Mononuclear cell (primary cell): Measurements from ENCODE around the gene PLAU. TPM values are rescaled to one million over a fixed set of nuclear protein-coding genes. Genes with fewer than 3 reads are reported as not detected.
"Not testable (repeated sequence)": the region's sequence is repeated elsewhere in the genome, so short reads cannot be mapped to it uniquely, and the experiment has no call there.

Experiments
- H3K27me3 ChIP-seq: 2 replicates; pipeline ENCODE4 v1.6.0; 2011; ENCODE audit warnings: low read length, control low read depth; ENCODE audit not compliant: insufficient read depth
- H3K4me1 ChIP-seq: 2 replicates; pipeline ENCODE4 v1.5.1; 2011; ENCODE audit warnings: mild to moderate bottlenecking, low read length, control low read depth; ENCODE audit not compliant: insufficient read depth
- H3K4me3 ChIP-seq: 2 replicates; pipeline ENCODE4 v1.5.1; 2011; ENCODE audit warnings: mild to moderate bottlenecking, low read length, moderate library complexity
- H3K9me3 ChIP-seq: 2 replicates; pipeline ENCODE4 v1.5.1; 2011; ENCODE audit warnings: low read depth, mild to moderate bottlenecking, control low read depth, low read length
- total RNA-seq: library from RNA; depleted of rRNA; stranded (reverse); fragments of >200 nt; gene quantifications from one replicate; pipeline ENCODE4 v1.2.3, GENCODE V29; 2012

The PLAU gene
- total RNA-seq, 1 donor: 9.7 TPM

- no peak overlapping the region for H3K4me3 ChIP-seq
These were observed 23.5 kb upstream of the PLAU start for GRCh38 chr10:73887294-73888039.

DNA sequence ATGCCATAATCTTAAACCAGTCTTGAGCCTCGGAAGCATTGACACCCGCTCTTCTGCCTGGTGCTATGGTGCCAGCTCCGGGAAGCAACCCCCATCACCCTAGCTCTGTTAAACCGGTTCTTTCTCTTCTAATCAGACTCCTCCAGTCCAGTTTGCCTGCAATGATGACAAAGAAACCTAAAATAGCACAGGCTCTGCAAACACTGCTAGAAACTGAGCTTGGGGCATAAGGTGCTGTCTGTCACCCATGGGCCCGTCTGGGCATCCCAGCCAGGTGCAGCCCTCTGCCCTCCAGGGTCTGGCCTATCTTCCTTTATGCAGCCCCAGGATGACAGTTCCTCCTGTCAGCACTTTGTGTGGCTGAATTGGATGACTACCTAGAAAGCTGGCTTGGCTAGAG is 22.4 kb upstream of the PLAU start:
- Histone ChIP-seq H3K9me3 (no peaks in the 10 kb centered on the region), H3K4me3 (no peak overlapping the region), H3K4me1 (peaks cover 15% of the 10 kb centered on the region), H3K27me3 (no peaks in the 10 kb centered on the region)

More at GRCh38 chr10:73887294-73888039, 23.5 kb upstream of the PLAU start:
- Histone ChIP-seq H3K9me3 (no peaks in the 10 kb centered on the region), H3K4me1 (peaks cover 15% of the 10 kb centered on the region), H3K27me3 (no peaks in the 10 kb centered on the region)

DNA sequence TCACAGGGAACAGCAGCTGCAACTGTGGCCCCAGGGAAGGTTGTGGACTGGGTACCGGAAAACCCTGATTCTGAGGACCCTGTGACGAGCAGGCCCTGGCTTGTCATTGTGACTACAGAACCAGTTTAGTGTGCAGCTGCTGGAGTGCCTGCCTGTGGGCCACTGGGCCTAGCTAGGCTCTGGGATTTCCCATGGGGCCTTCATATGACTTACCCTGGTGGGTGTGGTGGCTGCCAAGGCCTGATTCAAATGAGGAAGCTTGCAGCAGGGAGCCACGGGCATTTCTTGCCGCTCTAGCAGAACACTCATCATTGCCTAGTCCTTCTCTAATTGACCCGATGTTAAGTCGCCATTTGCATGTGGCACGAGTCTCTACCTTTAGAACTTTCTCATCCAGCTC is 21.9 kb upstream of the PLAU start:
- Histone ChIP-seq H3K4me1 (peaks cover 15% of the 10 kb centered on the region), H3K9me3 (no peaks in the 10 kb centered on the region), H3K4me3 (no peak overlapping the region), H3K27me3 (no peaks in the 10 kb centered on the region)

DNA sequence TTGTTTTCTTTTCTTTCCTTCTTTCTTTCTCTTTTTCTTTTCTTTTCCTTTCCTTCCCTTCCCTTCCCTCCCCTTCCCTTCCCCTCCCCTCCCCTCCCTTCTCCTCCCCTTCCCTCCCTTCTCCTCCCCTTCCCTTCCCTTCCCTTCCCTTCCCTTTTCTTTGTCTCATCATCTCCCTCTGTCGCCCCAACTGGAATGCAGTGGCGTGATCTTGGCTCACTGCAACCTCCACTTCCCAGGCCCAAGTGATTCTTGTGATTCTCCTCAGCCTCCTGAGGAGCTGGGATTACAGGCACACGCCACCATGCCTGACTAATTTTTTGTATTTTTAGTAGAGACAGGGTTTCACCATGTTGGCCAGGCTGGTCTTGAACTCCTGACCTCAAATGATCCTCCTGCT is 21.5 kb upstream of the PLAU start:
- H3K27me3 ChIP-seq, H3K9me3 ChIP-seq, H3K4me3 ChIP-seq: not testable (repeated sequence)
- H3K4me1 ChIP-seq: peaks cover 15% of the 10 kb centered on the region

GRCh38 chr10:73890261-73890660 is 20.7 kb upstream of the PLAU start:
- H3K4me1 ChIP-seq: peaks cover 15% of the 10 kb centered on the region
- H3K27me3 ChIP-seq: no peaks in the 10 kb centered on the region
- no peak overlapping the region for H3K4me3 ChIP-seq
- H3K9me3 ChIP-seq: no peaks in the 10 kb centered on the region

- not testable (repeated sequence) for H3K4me3 ChIP-seq
These were observed 20.1 kb upstream of the PLAU start for GRCh38 chr10:73890830-73891229.

DNA sequence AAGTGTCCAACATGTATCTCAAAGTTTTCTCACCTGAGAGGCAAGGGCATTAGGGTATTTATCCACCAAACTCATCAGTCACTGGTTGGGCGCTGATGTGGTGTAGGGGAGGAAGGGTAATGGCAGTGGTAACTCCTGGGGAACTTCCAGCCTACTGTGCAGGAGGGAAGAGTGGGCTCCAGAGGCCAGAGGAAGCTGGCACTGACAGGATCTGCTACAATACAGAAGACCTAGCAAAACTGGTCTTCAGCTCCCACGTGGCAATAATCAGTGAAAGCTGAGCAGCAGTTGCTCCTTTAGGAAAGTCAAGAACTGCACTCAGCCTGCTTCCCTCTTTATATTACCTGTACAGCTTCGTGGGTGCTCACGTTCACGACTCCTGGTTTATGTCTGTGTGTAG is 19.4 kb upstream of the PLAU start:
- no peaks in the 10 kb centered on the region for H3K9me3 ChIP-seq
- H3K4me3 ChIP-seq: no peak overlapping the region

More at GRCh38 chr10:73890830-73891229, 20.1 kb upstream of the PLAU start:
- H3K9me3 ChIP-seq, H3K27me3 ChIP-seq: not testable (repeated sequence)
- peaks cover 14% of the 10 kb centered on the region for H3K4me1 ChIP-seq

GRCh38 chr10:73892310-73893030 is 18.5 kb upstream of the PLAU start:
- no peaks in the 10 kb centered on the region for H3K27me3 ChIP-seq

More for the DNA sequence above, 19.4 kb upstream of the PLAU start:
- Histone ChIP-seq H3K4me1 (peaks cover 8% of the 10 kb centered on the region), H3K27me3 (no peaks in the 10 kb centered on the region)

GRCh38 chr10:73893426-73893825 is 17.5 kb upstream of the PLAU start:
- H3K4me3 ChIP-seq: no peak overlapping the region
- H3K27me3 ChIP-seq: no peaks in the 10 kb centered on the region
- no peaks in the 10 kb centered on the region for H3K9me3 ChIP-seq
- peaks cover 7% of the 10 kb centered on the region for H3K4me1 ChIP-seq

More at GRCh38 chr10:73892310-73893030, 18.5 kb upstream of the PLAU start:
- H3K9me3 ChIP-seq: no peaks in the 10 kb centered on the region
- H3K4me1 ChIP-seq: peaks cover 8% of the 10 kb centered on the region
- no peak overlapping the region for H3K4me3 ChIP-seq

GRCh38 chr10:73894245-73894971 is 16.5 kb upstream of the PLAU start:
- no peak overlapping the region for H3K4me3 ChIP-seq
- peaks cover 4% of the 10 kb centered on the region for H3K4me1 ChIP-seq
- H3K27me3 ChIP-seq: no peaks in the 10 kb centered on the region
- no peaks in the 10 kb centered on the region for H3K9me3 ChIP-seq

GRCh38 chr10:73895381-73895780 is 15.6 kb upstream of the PLAU start:
- H3K4me1 ChIP-seq: peaks cover 14% of the 10 kb centered on the region
- H3K27me3 ChIP-seq, H3K9me3 ChIP-seq, H3K4me3 ChIP-seq: not testable (repeated sequence)

GRCh38 chr10:73897693-73898092 is 13.2 kb upstream of the PLAU start:
- Histone ChIP-seq H3K4me1 (peaks cover 30% of the 10 kb centered on the region), H3K9me3 (no peaks in the 10 kb centered on the region), H3K27me3 (no peaks in the 10 kb centered on the region), H3K4me3 (no peak overlapping the region)

DNA sequence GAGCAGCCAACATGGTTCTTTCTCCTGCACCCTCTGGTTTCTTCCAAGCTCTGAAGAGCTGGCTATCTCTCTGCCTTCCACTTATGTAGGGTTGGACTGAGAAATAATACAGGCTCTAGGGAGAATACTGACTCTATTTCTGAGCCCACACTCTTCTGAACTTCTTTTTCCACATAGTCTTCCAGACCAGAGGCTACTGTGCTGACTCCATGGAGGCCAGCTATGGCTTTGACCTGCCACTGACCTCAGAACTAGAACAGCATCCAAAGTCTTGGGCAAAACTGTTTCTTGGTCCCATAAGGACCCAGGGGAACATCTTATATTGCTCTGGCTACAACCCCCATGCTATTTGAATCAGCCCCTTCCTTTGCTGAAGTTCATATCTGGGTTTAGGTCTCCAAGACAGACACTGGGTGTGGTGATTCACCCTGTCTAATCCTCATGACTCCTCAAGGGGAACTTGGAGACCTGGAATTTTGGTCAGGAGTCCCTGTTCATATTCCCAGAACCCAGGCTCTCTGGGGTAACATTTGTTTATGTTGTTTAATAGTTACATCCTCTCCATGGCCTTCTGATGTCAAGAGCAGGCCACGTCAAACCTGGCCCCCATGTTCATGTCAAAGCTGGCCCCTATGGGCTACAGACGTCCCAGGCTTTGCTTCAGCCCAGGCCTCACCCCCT is 12.1 kb upstream of the PLAU start:
- H3K4me3 ChIP-seq: no peak overlapping the region

GRCh38 chr10:73899423-73899822 is 11.5 kb upstream of the PLAU start:
- Histone ChIP-seq H3K4me1 (peaks cover 31% of the 10 kb centered on the region), H3K4me3 (no peak overlapping the region), H3K9me3 (no peaks in the 10 kb centered on the region), H3K27me3 (no peaks in the 10 kb centered on the region)

More for the DNA sequence above, 12.1 kb upstream of the PLAU start:
- H3K4me1 ChIP-seq: peaks cover 31% of the 10 kb centered on the region
- H3K9me3 ChIP-seq: no peaks in the 10 kb centered on the region
- no peaks in the 10 kb centered on the region for H3K27me3 ChIP-seq

DNA sequence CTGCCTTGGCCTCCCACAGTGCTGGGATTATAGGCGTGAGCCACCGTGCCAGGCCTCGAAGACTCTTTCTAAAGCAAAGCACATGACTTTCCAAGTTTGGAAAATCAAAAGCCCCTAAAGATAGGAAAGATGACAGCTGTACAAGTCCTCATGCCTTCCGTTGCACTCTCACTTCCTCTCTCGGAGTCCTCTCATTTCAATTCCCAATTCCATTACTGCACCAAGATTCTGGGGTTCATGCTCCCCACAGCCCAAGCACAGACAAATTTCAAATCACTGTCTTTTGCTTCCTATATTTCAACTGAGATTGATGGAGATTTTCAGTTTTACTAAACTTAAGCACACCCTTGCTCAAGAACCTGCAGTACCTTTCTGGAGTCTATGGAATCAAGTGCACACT is 10.9 kb upstream of the PLAU start:
- Histone ChIP-seq H3K9me3 (no peaks in the 10 kb centered on the region), H3K4me1 (peaks cover 33% of the 10 kb centered on the region), H3K27me3 (no peaks in the 10 kb centered on the region), H3K4me3 (no peak overlapping the region)
